Adipose tissue (tissue), 3 donors: ENCODE results near the gene P2RX7. TPM values are rescaled to one million over a fixed set of nuclear protein-coding genes. Genes with fewer than 3 reads are reported as not detected.
"Not testable (repeated sequence)": the region's sequence is repeated elsewhere in the genome, so short reads cannot be mapped to it uniquely, and the experiment has no call there.

ENCODE experiments used
- H3K27ac ChIP-seq: one replicate; pipeline ENCODE4 v1.5.1; 2013; ENCODE audit warnings: low read depth, low read length
- WGBS, 3 donors: extraction: QIAGEN DNeasy Blood & Tissue Kit; methylation state at CpG; one replicate each; pipeline ENCODE4 v1.1.7; 2013; 5-methylcytosine and 5-hydroxymethylcytosine counted together
- polyA plus RNA-seq, 3 donors: library from polyadenylated mRNA; stranded (reverse); fragments of 200-250 nt; gene quantifications; one replicate each; pipeline ENCODE4 v1.2.3, GENCODE V29; 2013
- donor health status: healthy with polysubstance abuse.
- donor health status: Bipolar disorder and iron deficiency.
- donor health status: healthy.

The P2RX7 gene
- polyA plus RNA-seq, 3 donors, result 0.55 to 0.90 (median 0.61) TPM

DNA sequence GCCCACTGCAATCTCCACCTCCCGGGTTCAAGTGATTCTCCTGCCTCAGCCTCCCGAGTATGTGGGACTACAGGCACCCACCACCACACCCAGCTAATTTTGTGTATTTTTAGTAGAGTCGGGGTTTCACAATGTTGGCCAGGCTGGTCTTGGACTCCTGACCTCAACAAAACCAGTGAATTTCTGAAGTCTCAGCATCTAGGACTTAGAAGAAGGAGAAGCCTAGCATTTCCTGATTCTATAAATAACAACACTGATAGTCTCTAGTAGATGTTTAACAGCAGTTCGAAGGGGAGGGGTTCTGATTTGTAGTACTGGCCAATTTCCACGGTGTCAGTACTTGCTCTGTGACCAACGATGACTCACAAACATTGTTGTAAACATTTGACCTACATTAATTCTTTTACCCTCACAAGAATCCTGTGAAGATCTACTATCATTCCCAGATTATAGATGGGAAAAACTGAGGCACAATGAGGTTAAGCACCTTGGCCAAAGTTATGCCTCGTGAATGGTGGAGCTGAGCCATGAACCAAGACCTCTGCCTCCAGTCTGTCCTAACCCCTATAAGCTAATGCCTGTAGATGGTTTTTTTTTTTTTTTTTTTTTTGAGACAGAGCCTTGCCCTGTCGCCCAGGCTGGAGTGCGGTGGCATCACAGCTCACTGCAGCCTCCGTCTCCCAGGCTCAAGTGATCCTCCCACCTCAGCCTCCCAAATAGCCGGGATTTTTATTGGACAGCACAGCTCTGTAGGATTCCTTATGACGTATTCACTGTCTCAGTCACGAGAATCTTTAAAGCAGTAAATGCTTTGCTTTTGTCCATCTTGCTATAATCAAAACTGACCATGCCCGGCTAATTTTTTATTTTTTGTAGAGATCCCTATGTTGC, 82.4 kb downstream of the P2RX7 start:
- 43 to 59% (median 59%) methylated on average over 14 of the region's 14 CpGs for WGBS, 3 donors
- no peak overlapping the region for H3K27ac ChIP-seq

DNA sequence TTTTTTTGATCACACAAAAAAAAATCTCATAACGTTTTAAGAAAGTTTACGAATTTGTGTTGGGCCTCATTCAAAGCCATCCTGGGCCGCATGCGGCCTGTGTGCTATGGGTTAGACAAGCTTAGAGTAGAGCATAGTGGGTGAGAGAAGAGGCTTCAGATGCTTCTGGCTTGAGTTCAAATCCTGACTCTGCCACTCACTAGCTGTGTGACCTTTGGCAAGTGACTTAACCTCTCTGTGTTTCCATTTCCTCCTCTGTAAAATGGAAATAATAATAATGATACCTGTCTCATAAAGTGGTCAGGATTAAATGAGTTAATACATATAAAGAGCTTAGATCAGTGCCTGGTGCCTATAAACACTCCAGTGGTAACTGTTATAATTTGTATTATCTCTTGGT, 83.4 kb downstream of the P2RX7 start:
- WGBS, 3 donors, result 90 to 96% (median 94%) methylated on average over 4 of the region's 4 CpGs
- no peak overlapping the region for H3K27ac ChIP-seq

DNA sequence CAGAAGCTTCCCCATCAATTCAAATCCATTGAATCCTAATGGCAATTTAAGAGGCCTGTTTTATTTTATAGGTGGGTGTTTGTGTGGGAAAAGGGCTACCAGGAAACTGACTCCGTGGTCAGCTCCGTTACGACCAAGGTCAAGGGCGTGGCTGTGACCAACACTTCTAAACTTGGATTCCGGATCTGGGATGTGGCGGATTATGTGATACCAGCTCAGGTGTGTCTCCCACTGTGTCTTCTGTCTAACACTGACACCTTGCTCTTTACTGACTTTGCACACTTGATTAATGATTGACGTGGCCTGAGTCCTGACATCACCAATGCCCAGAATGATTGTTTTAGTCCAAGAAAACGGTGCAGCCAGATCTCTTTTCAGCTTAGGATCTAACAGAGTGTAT, 84.4 kb downstream of the P2RX7 start:
- 50 to 87% (median 83%) methylated on average over 8 of the region's 8 CpGs for WGBS, 3 donors
- no peak overlapping the region for H3K27ac ChIP-seq

DNA sequence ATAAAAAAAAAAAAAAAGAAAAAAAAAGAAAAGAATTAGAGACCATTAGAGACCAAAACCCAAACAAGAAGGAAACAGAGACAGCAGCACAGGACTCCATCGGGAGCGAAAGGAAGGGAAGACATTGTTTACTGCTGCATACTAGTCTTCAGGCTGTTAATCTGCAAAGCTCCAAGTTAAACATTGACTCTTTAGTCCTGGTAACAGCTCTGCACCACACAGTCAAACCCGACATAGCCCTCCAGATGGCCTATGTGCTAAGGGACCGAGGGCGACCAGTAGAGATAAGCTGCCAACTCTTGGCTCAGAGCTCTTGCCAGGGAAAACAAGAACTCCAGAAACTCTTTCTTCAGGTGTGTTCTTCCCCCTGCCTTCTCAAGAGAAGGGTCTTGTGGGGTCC, 85.1 kb downstream of the P2RX7 start:
- WGBS, 3 donors, result 37 to 94% (median 88%) methylated on average over 5 of the region's 5 CpGs
- no peak overlapping the region for H3K27ac ChIP-seq

DNA sequence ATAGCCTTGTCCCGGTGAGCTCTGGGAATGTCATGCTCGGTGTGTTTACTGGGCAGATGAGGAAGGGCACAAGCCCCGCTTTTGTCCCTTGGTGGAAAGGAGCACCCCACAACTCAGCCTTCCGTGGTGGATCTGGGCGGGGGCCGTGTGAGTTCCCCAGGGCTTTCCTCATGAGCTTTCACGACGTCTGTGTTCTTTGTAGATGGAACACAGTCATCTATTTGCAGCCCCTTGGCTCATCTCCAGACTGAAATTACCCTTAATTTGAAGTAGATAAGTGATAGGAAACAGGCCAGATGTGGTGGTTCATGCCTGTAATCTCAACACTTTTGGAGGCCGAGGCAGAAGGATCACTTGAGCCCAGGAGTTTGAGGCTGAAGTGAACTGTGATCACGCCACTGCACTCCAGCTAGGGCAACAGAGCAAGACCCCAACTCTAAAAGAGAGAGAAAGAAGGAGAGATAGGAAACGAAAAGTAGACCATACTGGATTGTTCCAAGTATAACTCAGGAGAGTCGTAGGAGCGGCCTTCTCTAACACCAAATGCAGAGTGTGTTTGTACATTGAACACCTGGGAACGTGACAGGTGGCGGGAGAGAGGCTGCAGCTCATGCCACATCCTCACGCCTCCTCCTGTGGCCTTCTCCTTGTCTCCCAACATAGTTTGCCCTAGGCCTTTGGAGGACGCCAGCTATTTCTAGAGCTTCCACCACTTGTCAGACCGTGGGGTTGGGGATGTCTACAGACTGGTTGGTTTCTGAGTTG, 86.1 kb downstream of the P2RX7 start:
- no peak overlapping the region for H3K27ac ChIP-seq
- 38 to 92% (median 89%) methylated on average over 18 of the region's 18 CpGs for WGBS, 3 donors

DNA sequence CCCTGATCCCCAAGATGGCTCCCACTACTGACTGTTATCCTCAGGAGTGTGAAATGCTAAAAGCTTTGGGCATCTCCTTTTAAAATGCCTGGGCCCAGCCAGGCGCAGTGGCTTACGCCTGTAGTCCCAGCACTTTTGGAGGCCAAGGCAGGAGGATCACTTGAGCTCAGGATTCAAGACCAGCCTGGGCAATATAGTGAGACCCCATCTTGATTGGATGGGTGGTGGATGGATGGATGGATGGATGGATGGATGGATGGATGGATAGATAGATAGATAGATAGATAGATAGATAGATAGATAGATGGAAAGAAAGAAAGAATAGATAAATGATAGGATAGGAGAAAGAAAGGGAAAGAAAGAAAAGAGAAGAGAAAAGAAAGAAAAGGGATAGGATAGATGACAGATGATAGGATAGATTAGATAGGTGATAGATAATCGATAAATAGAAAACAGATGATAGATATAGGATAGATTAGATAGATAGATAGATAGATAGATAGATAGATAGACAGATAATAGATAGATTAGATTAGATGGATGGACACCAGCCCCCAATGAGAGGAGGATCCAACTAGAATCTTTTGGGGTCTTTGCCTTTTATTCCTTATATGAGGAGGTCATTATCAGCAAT, 86.8 kb downstream of the P2RX7 start:
- H3K27ac ChIP-seq, result no peak overlapping the region
- WGBS, 3 donors, result 94 to 100% (median 98%) methylated on average over 3 of the region's 3 CpGs

DNA sequence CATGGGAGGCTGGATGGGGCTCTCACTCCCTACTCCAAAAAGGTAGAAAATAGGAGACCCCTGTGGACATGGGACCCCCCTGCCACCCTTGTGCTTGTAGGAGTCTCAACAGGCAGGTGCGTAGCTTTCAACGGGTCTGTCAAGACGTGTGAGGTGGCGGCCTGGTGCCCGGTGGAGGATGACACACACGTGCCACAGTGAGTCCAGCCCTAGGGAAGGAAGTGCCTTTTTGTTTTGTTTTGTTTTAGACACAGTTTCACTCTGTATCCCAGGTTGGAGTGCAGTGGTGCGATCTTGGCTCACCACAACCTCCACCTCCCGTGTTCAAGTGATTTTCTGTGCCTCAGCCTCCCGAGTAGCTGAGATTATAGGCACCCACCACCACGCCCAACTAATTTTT, 90.2 kb downstream of the P2RX7 start:
- H3K27ac ChIP-seq, result no peak overlapping the region
- WGBS, 3 donors, result 83 to 92% (median 84%) methylated on average over 10 of the region's 10 CpGs

DNA sequence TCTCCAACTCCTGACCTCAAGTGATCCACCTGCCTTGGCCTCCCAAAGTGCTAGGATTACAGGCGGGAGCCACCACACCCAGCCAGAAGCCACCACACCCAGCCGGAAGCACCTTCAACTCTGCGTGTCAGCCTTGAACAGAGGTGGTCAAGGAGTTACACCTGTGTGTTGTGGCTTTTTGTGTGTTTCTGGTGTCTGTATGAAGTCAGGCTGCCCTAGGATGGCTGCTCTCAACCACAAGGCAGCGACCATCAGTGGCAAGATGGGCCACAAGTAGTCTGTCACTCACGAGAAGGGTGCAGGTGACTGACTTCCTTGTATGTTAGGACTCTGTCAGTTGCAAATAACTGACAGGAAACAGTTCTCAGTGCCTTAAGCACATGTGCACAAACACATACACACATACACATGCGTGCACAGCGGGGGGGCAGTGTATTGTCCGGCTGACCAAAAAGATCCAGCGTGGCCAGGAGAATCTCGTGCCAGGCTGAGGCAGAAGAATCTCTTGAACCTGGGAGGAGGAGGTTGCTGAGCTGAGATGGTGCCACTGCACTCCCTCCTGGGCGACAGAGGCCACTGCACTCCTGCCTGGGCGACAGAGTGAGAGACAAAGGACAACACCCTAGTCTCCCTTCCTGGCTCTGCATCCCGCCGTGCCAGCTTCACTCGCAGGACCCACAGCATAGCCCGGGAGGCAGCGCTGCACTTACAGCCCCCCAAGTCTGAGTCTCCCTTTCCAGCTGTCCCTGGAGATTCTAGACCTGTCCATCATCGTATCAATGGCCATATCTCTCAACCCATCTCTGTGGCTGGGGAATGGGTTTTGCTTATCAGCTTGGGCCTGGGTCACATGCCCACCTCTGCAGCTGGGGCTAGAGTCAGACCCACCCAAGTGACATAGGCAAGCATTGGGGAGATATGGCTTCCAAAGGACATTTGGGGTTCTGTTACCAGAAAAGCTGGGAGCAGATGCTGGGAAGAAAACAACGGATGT, 90.9 kb downstream of the P2RX7 start:
- 72 to 76% (median 74%) methylated on average over 19 of the region's 19 CpGs for WGBS, 3 donors
- H3K27ac ChIP-seq, result no peak overlapping the region

DNA sequence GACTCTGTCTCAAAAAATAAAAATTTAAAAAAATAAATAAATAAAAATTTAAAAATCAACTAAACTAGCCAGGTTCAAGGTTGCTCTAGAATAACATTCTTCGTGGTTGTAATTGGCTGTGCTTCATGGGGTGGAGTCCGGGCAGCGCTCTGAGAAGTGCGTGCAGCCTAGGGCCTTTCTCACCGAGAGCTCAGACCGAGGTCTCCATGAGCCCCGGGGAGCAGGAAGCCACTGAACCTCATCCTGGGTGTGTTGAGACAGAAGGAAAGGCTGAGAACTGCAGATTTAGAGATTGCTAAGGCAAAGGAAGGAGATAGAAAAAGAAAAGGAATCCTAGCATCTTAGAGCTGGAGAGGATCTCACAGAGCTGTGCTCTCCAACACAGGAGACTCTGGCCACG, 91.9 kb downstream of the P2RX7 start:
- 57 to 76% (median 71%) methylated on average over 8 of the region's 8 CpGs for WGBS, 3 donors

DNA sequence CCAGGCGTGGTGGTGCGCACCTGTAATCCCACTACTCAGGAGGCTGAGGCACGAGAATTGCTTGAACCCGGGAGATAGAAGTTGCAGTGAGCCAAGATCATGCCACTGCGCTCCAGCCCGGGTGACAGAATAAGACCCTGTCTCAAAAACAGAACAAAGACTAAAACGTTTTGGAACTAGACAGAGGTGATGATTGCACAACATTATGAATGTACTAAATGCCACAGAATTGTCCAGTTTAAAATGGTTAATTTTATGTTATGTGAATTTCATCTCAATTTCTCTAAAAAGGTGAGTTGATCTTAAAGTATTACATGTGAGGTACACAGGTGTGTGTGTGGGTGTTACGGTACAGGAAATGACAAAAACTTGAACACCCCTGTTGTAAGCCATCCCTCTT, 93.7 kb downstream of the P2RX7 start:
- no peak overlapping the region for H3K27ac ChIP-seq
- 81 to 89% (median 86%) methylated on average over 8 of the region's 8 CpGs for WGBS, 3 donors

More for the DNA sequence above, 91.9 kb downstream of the P2RX7 start:
- no peak overlapping the region for H3K27ac ChIP-seq

DNA sequence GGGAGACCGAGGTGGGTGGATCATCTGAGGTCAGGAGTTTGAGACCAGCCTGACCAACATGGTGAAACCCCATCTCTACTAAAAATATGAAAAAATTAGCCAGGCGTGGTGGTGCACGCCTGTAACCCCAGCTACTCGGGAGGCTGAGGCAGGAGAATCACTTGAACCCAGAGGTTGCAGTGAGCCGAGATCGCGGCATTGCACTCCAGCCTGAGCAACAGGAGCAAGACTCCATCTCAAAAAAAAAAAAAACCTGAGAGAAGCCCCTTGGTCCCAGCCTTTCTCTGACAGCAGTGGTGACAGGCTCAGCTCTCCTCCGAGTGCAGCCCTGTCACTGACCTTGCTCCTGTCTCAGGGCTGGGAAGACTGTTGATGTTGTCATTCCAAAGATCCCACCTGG, 94.2 kb downstream of the P2RX7 start:
- H3K27ac ChIP-seq, result not testable (repeated sequence)
- 88 to 95% (median 93%) methylated on average over 8 of the region's 8 CpGs for WGBS, 3 donors

DNA sequence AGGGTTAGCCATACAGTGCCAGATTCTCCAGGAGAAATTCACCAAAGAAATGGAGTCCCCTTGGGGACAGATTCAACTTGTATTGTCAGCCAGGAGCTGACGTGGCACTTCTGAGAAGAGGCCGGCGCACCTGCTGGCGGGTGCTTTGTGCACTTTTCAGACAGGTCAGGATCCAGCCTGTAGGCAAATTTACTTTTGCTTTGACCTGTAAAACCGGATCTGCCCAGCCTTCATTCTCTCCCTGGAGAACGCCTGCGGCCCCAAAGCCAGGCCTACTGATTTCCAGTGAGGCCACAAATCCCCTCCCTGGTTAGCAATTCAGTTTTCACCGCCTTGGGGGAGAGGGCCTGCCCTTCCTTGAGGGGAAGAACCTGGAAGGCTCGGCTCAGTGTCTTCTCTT, 94.6 kb downstream of the P2RX7 start:
- no peak overlapping the region for H3K27ac ChIP-seq
- WGBS, 3 donors, result 29 to 87% (median 81%) methylated on average over 9 of the region's 9 CpGs

DNA sequence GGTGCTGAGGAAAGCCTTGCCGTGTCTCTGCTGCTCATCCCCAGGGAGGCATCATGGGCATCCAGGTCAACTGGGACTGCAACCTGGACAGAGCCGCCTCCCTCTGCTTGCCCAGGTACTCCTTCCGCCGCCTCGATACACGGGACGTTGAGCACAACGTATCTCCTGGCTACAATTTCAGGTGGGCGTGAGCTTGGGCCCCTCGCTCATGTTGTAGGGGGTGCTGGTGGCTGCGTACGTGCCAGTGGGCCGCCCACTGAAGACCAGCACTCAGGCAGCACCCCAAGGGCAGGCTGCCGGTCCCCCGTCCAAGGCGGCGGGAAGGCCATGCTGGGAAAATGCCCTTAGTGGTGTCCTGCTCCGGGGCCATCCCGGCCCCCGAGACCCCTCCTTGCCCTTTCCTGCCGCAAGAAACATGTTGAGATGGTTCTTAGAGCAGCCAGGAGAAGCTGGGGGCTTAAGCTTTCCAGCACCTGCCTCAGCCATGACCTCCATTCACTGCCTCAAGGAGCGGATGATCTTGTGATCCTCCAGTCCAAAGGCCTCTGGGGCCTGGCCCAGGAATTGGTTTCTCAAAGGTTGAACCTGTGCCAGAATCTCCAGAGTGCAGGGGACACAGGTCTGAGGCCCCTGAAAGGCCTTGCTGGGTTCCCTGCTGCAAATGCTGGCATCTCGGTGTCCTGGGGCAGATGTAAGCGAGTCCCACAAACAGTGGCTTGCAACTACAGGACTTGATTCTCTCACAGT, 96.4 kb downstream of the P2RX7 start:
- H3K27ac ChIP-seq, result no peak overlapping the region
- WGBS, 3 donors, result 96 to 97% (median 96%) methylated on average over 24 of the region's 24 CpGs

DNA sequence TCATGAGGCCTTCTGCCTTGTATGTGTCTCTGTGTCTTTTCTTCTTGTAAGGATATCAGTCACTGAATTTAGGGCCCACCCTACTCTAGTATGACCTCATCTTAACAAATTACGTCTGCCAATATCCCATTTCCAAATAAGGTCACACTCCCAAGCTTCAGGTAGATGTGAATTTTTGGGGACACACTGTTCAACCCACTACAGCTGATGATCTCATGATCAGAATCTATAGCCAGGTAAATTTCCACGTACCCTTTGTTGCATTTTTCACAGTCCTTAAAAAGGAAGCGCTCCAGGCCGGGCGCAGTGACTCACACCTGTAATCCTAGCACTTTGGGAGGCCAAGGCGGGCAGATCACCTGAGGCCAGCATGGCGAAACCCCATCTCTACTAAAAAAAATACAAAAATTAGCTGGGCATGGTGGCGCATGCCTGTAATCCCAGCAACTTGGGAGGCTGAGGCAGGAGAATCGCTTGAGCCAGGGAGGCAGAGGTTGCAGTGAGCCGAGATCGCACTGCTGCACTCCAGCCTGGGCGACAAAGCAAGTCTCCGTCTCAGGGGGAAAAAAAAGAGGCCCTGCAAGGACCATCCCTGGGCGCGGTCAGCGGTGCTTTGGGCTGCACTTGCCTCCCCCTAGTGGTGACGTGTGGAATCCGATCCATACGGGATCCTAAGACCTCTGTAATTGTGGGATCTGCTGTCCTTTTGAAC, 97.3 kb downstream of the P2RX7 start:
- not testable (repeated sequence) for H3K27ac ChIP-seq
- 42 to 45% (median 42%) methylated on average over 19 of the region's 19 CpGs for WGBS, 3 donors

DNA sequence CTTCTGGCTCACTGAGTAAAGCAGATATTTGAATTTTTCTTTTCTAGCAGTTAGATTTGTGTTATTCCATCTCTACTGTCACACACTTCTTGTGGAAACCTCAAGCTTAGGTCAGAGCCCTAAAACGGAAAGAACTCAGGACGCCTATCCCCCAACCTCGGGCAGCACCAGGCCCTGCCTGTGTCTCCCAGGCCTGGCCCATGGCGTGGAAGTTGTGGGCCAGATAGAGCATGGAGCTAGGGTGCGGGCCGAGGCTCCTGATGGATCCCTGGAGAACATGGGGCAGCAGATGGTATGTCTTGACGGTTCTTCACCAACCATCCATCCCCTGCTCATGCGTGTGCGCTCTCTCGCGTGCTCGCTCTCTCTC, 97.8 kb downstream of the P2RX7 start:
- WGBS, 3 donors, result 86 to 89% (median 87%) methylated on average over 12 of the region's 12 CpGs
- no peak overlapping the region for H3K27ac ChIP-seq

DNA sequence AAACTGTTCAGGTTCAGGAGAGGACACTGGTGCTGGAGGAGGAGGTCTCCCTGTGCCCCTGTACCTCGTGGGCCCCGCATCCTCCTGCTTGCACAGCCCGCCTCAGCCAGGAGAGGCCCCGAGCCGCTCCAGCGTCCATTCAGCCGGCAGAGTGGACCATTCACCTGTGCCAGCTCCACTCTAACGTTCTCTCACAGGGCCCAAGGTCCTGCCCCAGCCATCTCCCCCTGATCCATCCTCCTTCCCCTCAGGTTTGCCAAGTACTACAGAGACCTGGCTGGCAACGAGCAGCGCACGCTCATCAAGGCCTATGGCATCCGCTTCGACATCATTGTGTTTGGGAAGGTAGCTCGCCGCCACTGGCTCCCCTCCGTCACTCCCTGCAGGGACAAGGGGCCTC, 99.5 kb downstream of the P2RX7 start:
- H3K27ac ChIP-seq, result no peak overlapping the region
- 79 to 86% (median 83%) methylated on average over 16 of the region's 16 CpGs for WGBS, 3 donors
